ENCODE measurements around the gene PLAC9.

The PLAC9 gene

GRCh38 chr10:80183436-80183835, 50.9 kb downstream of the PLAC9 start:
- H3K27ac ChIP-seq (replicated peaks) = no peak overlapping the region
- DNase-seq (ENCODE audit: low read depth in 1 of 2, low spot score in 1 of 2) = no peak
- no peak overlapping the region for H3K4me3 ChIP-seq (replicated peaks; ENCODE audit: insufficient read depth, low read length)
- H3K27me3 ChIP-seq (ENCODE audit: insufficient read depth, poor library complexity, severe bottlenecking) = no peaks in the 10 kb centered on the region
- no peak for TF ChIP-seq POLR2AphosphoS5 (IDR thresholded peaks at IDR 0.05; ENCODE audit: low read depth)
- no peak for TF ChIP-seq SPI1 (IDR thresholded peaks at IDR 0.05; ENCODE audit: borderline replicate concordance, low read depth)
- TF ChIP-seq GABPA (IDR thresholded peaks at IDR 0.05; ENCODE audit: low read depth) = no peak
- no peak for TF ChIP-seq CTCF (IDR thresholded peaks at IDR 0.05; ENCODE audit: insufficient read depth, low read length)
- no peak for TF ChIP-seq REST (IDR thresholded peaks at IDR 0.05; ENCODE audit: insufficient replicate concordance, low read depth)

- Histone ChIP-seq H3K4me3 (replicated peaks; ENCODE audit: insufficient read depth, low read length) (no peak overlapping the region), H3K27ac (replicated peaks) (no peak overlapping the region), H3K27me3 (ENCODE audit: insufficient read depth, poor library complexity, severe bottlenecking) (no peaks in the 10 kb centered on the region)
- no peak for TF ChIP-seq POLR2AphosphoS5 (IDR thresholded peaks at IDR 0.05; ENCODE audit: low read depth)
- no peak for TF ChIP-seq SPI1 (IDR thresholded peaks at IDR 0.05; ENCODE audit: borderline replicate concordance, low read depth)
- TF ChIP-seq CTCF (IDR thresholded peaks at IDR 0.05; ENCODE audit: insufficient read depth, low read length) = no peak
- no peak for TF ChIP-seq GABPA (IDR thresholded peaks at IDR 0.05; ENCODE audit: low read depth)
- TF ChIP-seq REST (IDR thresholded peaks at IDR 0.05; ENCODE audit: insufficient replicate concordance, low read depth) = no peak
- no peak for DNase-seq (ENCODE audit: low read depth in 1 of 2, low spot score in 1 of 2)
These were observed 51.8 kb downstream of the PLAC9 start for GRCh38 chr10:80184291-80184690.

GRCh38 chr10:80185578-80186299, 53.2 kb downstream of the PLAC9 start:
- Histone ChIP-seq H3K4me3 (replicated peaks; ENCODE audit: insufficient read depth, low read length) (no peak overlapping the region), H3K27ac (replicated peaks) (no peak overlapping the region; the same call in 1 of the 2 replicates), H3K27me3 (ENCODE audit: insufficient read depth, poor library complexity, severe bottlenecking) (no peaks in the 10 kb centered on the region)
- no peak for TF ChIP-seq REST (IDR thresholded peaks at IDR 0.05; ENCODE audit: insufficient replicate concordance, low read depth)
- TF ChIP-seq POLR2AphosphoS5 (IDR thresholded peaks at IDR 0.05; ENCODE audit: low read depth) = no peak
- DNase-seq (ENCODE audit: low read depth in 1 of 2, low spot score in 1 of 2) = no peak
